ENCODE data around the gene PLCD1. TPM values are rescaled to one million over a fixed set of nuclear protein-coding genes. Genes with fewer than 3 reads are reported as not detected.
A peak's percentile ranks its signal among the peaks of the same experiment; 100 is the strongest.

PLCD1 gene
- total and polyA plus RNA-seq, 2 of the 13 experiments (the other 11 are each of a cell fraction or from before 2014, with no cell fraction given): 10.1 to 12.4 TPM

DNA sequence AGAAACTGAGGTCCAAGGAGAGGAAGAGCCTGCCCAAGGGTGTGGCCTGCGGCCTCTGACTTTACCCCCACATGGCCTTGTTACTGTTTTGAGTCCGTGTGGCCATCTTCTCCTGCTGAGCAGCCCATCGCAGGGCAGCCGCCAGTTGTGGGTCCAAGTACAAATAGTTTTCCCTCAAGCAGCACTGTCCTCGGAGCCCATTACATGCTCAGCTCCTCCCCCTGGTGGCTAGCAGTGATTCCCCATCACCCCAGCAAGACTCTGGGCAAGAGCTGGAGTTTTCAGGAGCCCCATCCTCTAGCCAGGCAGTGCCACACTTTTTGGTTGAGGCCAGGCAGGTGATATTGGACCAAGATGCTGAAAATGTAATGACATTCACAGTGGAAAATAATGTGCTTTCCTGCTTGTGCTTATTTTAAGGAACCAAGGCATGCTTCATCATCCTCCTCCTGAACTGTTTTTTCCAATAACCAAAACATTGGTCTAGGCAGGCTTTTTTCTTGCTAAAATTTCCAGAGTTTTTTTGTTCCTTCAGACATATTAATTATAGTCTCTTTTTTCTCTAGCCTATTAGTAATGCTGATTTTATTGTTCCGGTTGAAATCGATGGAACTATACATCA is 62.1 kb downstream of the PLCD1 start (continued):
- TF ChIP-seq, protein P1, sequence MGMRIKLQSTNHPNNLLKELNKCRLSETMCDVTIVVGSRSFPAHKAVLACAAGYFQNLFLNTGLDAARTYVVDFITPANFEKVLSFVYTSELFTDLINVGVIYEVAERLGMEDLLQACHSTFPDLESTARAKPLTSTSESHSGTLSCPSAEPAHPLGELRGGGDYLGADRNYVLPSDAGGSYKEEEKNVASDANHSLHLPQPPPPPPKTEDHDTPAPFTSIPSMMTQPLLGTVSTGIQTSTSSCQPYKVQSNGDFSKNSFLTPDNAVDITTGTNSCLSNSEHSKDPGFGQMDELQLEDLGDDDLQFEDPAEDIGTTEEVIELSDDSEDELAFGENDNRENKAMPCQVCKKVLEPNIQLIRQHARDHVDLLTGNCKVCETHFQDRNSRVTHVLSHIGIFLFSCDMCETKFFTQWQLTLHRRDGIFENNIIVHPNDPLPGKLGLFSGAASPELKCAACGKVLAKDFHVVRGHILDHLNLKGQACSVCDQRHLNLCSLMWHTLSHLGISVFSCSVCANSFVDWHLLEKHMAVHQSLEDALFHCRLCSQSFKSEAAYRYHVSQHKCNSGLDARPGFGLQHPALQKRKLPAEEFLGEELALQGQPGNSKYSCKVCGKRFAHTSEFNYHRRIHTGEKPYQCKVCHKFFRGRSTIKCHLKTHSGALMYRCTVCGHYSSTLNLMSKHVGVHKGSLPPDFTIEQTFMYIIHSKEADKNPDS (CRISPR knock-in tag; IDR thresholded peaks at IDR 0.05): no peak
- TF ChIP-seq RFX3 (CRISPR knock-in tag; IDR thresholded peaks at IDR 0.05) (no peak), CBX5 (CRISPR knock-in tag; IDR thresholded peaks at IDR 0.05; ENCODE audit: borderline replicate concordance) (no peak), SNAPC2 (CRISPR knock-in tag; IDR thresholded peaks at IDR 0.05) (no peak), ZBTB10 (CRISPR knock-in tag; IDR thresholded peaks at IDR 0.05; ENCODE audit: borderline replicate concordance) (no peak), U2AF2 (IDR thresholded peaks at IDR 0.05; ENCODE audit: low read depth, low read length) (no peak), ZNF318 (CRISPR knock-in tag; IDR thresholded peaks at IDR 0.05) (0 out of 2 replicates have a peak, but pooled peaks have one; percentile 32), THAP8 (CRISPR knock-in tag; IDR thresholded peaks at IDR 0.05; ENCODE audit: borderline replicate concordance) (no peak), FOXA3 (CRISPR knock-in tag; IDR thresholded peaks at IDR 0.05) (no peak)
- TF ChIP-seq, protein P2, sequence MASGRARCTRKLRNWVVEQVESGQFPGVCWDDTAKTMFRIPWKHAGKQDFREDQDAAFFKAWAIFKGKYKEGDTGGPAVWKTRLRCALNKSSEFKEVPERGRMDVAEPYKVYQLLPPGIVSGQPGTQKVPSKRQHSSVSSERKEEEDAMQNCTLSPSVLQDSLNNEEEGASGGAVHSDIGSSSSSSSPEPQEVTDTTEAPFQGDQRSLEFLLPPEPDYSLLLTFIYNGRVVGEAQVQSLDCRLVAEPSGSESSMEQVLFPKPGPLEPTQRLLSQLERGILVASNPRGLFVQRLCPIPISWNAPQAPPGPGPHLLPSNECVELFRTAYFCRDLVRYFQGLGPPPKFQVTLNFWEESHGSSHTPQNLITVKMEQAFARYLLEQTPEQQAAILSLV (CRISPR knock-in tag; IDR thresholded peaks at IDR 0.05; ENCODE audit: borderline replicate concordance): no peak
- TF ChIP-seq, protein P3, sequence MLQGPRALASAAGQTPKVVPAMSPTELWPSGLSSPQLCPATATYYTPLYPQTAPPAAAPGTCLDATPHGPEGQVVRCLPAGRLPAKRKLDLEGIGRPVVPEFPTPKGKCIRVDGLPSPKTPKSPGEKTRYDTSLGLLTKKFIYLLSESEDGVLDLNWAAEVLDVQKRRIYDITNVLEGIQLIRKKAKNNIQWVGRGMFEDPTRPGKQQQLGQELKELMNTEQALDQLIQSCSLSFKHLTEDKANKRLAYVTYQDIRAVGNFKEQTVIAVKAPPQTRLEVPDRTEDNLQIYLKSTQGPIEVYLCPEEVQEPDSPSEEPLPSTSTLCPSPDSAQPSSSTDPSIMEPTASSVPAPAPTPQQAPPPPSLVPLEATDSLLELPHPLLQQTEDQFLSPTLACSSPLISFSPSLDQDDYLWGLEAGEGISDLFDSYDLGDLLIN (CRISPR knock-in tag; IDR thresholded peaks at IDR 0.05; ENCODE audit: borderline replicate concordance): no peak

Data from HepG2 (cell line).